ENCODE data around the gene ATP5F1B.

The ATP5F1B gene

GRCh38 chr12:56593909-56594621 is 51.7 kb downstream of the ATP5F1B start:
- CTCF ChIA-PET: interaction anchor here (0.5 to 1.0 kb wide), 8 partner anchors 8 to 324 kb away, joined by 3 to 6 read pairs (median 3); no protein-coding TSS in a partner anchor
- POLR2A ChIA-PET (ENCODE audit: low non-redundant PET): interaction anchor here (0.6 kb wide), 1 partner anchor 677 kb away, joined by 3 read pairs; no protein-coding TSS in a partner anchor
- peak; percentile 73 for DNase-seq (ENCODE audit: low spot score)
- TF ChIP-seq, protein P1, sequence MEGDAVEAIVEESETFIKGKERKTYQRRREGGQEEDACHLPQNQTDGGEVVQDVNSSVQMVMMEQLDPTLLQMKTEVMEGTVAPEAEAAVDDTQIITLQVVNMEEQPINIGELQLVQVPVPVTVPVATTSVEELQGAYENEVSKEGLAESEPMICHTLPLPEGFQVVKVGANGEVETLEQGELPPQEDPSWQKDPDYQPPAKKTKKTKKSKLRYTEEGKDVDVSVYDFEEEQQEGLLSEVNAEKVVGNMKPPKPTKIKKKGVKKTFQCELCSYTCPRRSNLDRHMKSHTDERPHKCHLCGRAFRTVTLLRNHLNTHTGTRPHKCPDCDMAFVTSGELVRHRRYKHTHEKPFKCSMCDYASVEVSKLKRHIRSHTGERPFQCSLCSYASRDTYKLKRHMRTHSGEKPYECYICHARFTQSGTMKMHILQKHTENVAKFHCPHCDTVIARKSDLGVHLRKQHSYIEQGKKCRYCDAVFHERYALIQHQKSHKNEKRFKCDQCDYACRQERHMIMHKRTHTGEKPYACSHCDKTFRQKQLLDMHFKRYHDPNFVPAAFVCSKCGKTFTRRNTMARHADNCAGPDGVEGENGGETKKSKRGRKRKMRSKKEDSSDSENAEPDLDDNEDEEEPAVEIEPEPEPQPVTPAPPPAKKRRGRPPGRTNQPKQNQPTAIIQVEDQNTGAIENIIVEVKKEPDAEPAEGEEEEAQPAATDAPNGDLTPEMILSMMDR (conservative IDR thresholded peaks at IDR 0.05; ENCODE audit: low read depth): peak; percentile 86
- peak overlapping the region; percentile 62 for H3K27ac ChIP-seq

DNA sequence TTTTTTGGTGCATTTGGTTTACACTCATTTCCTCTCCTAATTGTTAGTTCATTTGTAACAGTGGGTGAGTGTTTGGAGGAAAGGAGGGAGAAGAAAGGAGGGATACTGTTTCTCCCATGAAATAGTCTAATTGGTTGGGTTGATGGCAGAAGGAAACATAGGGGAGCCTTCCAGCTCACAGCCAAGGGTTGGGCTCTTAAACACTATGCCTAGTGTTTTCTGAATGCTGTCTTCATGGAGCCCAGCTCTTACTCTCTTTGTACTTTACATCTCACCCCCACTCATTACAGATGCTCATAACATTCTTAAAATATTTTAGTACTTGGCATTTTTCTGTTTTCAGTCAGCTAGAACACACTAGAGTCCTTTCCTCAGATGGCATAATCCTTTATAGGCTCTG is 53.8 kb downstream of the ATP5F1B start:
- no peak for DNase-seq (ENCODE audit: low spot score)
- POLR2A ChIA-PET (ENCODE audit: low non-redundant PET): no interaction called here

GRCh38 chr12:56591126-56591525 is 54.7 kb downstream of the ATP5F1B start:
- CTCF ChIA-PET: interaction anchor here (0.6 to 1.9 kb wide), 4 partner anchors 45 to 77 kb away, joined by 3 to 8 read pairs (median 4); no protein-coding TSS in a partner anchor
- H3K27ac ChIP-seq: no peak overlapping the region
- POLR2A ChIA-PET (ENCODE audit: low non-redundant PET): no interaction called here
- DNase-seq (ENCODE audit: low spot score): no peak
- TF ChIP-seq, protein P1 (conservative IDR thresholded peaks at IDR 0.05; ENCODE audit: low read depth): no peak

More for the DNA sequence above, 53.8 kb downstream of the ATP5F1B start:
- CTCF ChIA-PET: interaction anchor here (0.7 kb wide), 1 partner anchor 78 kb away, joined by 3 read pairs; no protein-coding TSS in a partner anchor
- TF ChIP-seq, protein P1 (conservative IDR thresholded peaks at IDR 0.05; ENCODE audit: low read depth): no peak
- H3K27ac ChIP-seq: no peak overlapping the region

DNA sequence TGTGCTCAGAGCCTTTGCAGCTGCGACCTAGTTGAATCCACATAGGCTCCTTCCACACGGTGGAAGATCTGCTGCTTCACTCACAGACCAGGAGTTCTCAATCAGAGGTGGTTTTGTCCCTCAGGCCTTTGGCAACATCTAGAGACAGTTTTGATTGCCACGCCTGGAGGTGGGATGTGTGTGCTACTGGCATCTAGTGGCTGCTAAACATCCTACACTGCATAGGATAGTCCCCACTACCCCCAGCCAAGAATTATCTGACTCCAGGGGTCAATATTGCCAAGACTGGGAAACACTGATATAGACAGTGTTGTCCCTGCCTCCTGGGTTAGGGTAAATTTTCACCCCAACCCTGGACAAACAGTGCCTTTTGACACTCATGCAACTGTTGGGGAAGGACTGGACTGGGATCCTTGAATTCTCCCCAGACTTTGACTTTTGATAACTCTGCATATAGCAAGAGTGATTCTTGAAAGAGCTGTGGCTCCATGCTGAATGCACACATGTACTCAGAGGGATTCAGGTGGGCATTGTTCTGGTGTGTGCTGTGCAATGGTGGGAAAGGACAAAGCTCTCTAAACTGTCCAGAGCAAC is 55.5 kb downstream of the ATP5F1B start:
- H3K27ac ChIP-seq: peak overlapping the region; percentile 14
- TF ChIP-seq, protein P1 (conservative IDR thresholded peaks at IDR 0.05; ENCODE audit: low read depth): peak; percentile 55
- CTCF ChIA-PET: interaction anchor here (1.1 to 1.9 kb wide), 2 partner anchors 46 to 76 kb away, joined by 4 to 8 read pairs; no protein-coding TSS in a partner anchor
- POLR2A ChIA-PET (ENCODE audit: low non-redundant PET): no interaction called here
- DNase-seq (ENCODE audit: low spot score): no peak

DNA sequence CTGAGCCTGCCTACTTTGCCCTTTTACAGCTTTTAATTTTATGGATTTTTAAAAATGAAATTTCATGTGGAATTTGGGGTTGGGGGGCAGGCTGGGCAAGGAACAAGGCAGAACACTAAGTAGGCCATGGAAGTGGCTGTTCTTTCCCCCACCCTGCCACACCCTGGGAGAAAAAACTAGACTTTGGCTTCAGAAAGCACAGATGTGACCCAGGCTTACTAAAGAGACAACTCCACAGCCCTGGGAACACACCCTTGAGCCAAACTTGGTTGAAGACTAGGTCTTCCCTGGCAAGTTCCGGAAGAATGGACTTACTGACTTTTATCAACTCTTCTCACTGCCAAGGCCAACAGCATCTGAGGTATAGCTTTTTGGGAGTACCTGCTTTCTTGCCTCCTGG is 56.0 kb downstream of the ATP5F1B start:
- ChIA-PET CTCF (interaction anchor here (1.9 kb wide), 1 partner anchor 75 kb away, joined by 8 read pairs; no protein-coding TSS in a partner anchor), POLR2A (ENCODE audit: low non-redundant PET) (no interaction called here)
- TF ChIP-seq, protein P1 (conservative IDR thresholded peaks at IDR 0.05; ENCODE audit: low read depth): no peak
- H3K27ac ChIP-seq: peak overlapping the region; percentile 14
- DNase-seq (ENCODE audit: low spot score): no peak

All from RWPE1 (cell line).